Neural progenitor cell (in vitro differentiated cells): ENCODE results near the gene VAMP3.

Experiments used
- EZH2 ChIP-seq: fragments of 200-600 bp; sonication (generic); IDR thresholded peaks from 2 replicates; pipeline ENCODE4 v1.6.1; 2017; ENCODE audit warnings: antibody characterized with exemption, mild to moderate bottlenecking, moderate library complexity
- TF ChIP-seq, protein P1 (sequence below): fragments of 200-600 bp; sonication (generic); IDR thresholded peaks from 2 replicates; pipeline ENCODE4 v1.5.1; 2017; ENCODE audit warnings: antibody characterized with exemption, mild to moderate bottlenecking

- TF ChIP-seq, protein P1, sequence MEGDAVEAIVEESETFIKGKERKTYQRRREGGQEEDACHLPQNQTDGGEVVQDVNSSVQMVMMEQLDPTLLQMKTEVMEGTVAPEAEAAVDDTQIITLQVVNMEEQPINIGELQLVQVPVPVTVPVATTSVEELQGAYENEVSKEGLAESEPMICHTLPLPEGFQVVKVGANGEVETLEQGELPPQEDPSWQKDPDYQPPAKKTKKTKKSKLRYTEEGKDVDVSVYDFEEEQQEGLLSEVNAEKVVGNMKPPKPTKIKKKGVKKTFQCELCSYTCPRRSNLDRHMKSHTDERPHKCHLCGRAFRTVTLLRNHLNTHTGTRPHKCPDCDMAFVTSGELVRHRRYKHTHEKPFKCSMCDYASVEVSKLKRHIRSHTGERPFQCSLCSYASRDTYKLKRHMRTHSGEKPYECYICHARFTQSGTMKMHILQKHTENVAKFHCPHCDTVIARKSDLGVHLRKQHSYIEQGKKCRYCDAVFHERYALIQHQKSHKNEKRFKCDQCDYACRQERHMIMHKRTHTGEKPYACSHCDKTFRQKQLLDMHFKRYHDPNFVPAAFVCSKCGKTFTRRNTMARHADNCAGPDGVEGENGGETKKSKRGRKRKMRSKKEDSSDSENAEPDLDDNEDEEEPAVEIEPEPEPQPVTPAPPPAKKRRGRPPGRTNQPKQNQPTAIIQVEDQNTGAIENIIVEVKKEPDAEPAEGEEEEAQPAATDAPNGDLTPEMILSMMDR = peak; percentile 67
- no peak for TF ChIP-seq EZH2
Measured at GRCh38 chr1:7808253-7808844, 37.3 kb downstream of the VAMP3 start.
